ENCODE results near the gene CHST10. TPM values are rescaled to one million over a fixed set of nuclear protein-coding genes. Genes with fewer than 3 reads are reported as not detected.

Gene CHST10
- total and polyA plus RNA-seq, 9 donors: 10.0 to 23.7 (median 15.8) TPM

GRCh38 chr2:100419915-100420314 is 2.4 kb upstream of the CHST10 start:
- no peak overlapping the region for H3K4me3 ChIP-seq
- intact Hi-C loops (cut with DNase I): loop anchor here in 2 of 4 donors (5.0 to 10.0 kb wide), 2 partner anchors 142 to 565 kb away; partner anchors contain the start of gene PDCL3 (in 1 of the 2)
- 53 to 74% (median 71%) methylated on average over 3 of the region's 3 CpGs for WGBS, 3 donors
- no peaks in the 10 kb centered on the region for H3K36me3 ChIP-seq
- no peaks in the 10 kb centered on the region for H3K9me3 ChIP-seq
- TF ChIP-seq POLR2A (IDR thresholded peaks at IDR 0.05) (no peak), EP300 (IDR thresholded peaks at IDR 0.05) (no peak)
- TF ChIP-seq, protein P1, sequence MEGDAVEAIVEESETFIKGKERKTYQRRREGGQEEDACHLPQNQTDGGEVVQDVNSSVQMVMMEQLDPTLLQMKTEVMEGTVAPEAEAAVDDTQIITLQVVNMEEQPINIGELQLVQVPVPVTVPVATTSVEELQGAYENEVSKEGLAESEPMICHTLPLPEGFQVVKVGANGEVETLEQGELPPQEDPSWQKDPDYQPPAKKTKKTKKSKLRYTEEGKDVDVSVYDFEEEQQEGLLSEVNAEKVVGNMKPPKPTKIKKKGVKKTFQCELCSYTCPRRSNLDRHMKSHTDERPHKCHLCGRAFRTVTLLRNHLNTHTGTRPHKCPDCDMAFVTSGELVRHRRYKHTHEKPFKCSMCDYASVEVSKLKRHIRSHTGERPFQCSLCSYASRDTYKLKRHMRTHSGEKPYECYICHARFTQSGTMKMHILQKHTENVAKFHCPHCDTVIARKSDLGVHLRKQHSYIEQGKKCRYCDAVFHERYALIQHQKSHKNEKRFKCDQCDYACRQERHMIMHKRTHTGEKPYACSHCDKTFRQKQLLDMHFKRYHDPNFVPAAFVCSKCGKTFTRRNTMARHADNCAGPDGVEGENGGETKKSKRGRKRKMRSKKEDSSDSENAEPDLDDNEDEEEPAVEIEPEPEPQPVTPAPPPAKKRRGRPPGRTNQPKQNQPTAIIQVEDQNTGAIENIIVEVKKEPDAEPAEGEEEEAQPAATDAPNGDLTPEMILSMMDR (IDR thresholded peaks at IDR 0.05): no peak
- H3K27ac ChIP-seq: no peak overlapping the region
- no peaks in the 10 kb centered on the region for H3K27me3 ChIP-seq
- no peak for DNase-seq
- no peaks in the 10 kb centered on the region for H3K4me1 ChIP-seq (ENCODE audit: insufficient read depth)

- intact Hi-C loops (cut with DNase I): loop anchor here in 1 of 4 donors (5.0 kb wide), 1 partner anchor 144 kb away; the partner anchor contains the start of gene PDCL3
- no peaks in the 10 kb centered on the region for H3K27me3 ChIP-seq
- no peaks in the 10 kb centered on the region for H3K4me1 ChIP-seq (ENCODE audit: insufficient read depth)
- DNase-seq: no peak
- no peaks in the 10 kb centered on the region for H3K9me3 ChIP-seq
- no peak for TF ChIP-seq POLR2A (IDR thresholded peaks at IDR 0.05)
- no peak for TF ChIP-seq EP300 (IDR thresholded peaks at IDR 0.05)
- TF ChIP-seq, protein P1 (IDR thresholded peaks at IDR 0.05): no peak
- no peak overlapping the region for H3K4me3 ChIP-seq
- WGBS, 3 donors: 81 to 88% (median 87%) methylated on average over 12 of the region's 12 CpGs
- no peak overlapping the region for H3K27ac ChIP-seq
- no peaks in the 10 kb centered on the region for H3K36me3 ChIP-seq
Observed at GRCh38 chr2:100418406-100418962, 1.0 kb upstream of the CHST10 start.

DNA sequence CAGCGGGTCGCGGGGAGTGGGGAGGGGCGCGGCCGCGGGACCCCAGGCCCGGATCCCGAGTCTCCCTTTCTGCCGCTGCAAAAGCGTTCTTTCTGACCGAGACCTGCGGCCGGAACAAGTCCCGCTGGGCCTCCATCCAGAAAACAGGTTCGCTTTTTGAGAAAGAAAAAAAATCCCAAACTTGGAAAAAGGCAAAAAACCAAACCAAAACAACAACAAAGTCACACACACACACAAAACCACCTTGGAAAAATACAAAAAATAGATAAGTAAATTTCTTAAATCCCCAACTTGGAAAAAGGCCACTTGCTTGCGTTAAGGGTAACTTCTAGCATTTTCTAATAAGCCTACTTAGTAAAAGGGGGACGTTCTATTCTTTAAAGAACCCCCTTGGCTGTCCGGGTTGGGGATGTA is 250 bp upstream of the CHST10 start:
- H3K27ac ChIP-seq: peak overlapping the region; percentile 67 to 79
- WGBS, 3 donors: 4 to 5% (median 5%) methylated on average over 19 of the region's 19 CpGs
- H3K36me3 ChIP-seq: no peaks in the 10 kb centered on the region
- no peak for TF ChIP-seq EP300 (IDR thresholded peaks at IDR 0.05)
- TF ChIP-seq, protein P1 (IDR thresholded peaks at IDR 0.05): no peak
- no peak for TF ChIP-seq POLR2A (IDR thresholded peaks at IDR 0.05)
- peak overlapping the region; percentile 75 for H3K4me3 ChIP-seq
- DNase-seq: peak in 1 of 5 donors; percentile 29
- no peaks in the 10 kb centered on the region for H3K27me3 ChIP-seq
- H3K9me3 ChIP-seq: no peaks in the 10 kb centered on the region
- intact Hi-C loops (cut with DNase I): loop anchor here in 1 of 4 donors (5.0 kb wide), 1 partner anchor 145 kb away; the partner anchor contains the start of gene PDCL3
- H3K4me1 ChIP-seq (ENCODE audit: insufficient read depth): no peaks in the 10 kb centered on the region

GRCh38 chr2:100416397-100416934 is 1.0 kb downstream of the CHST10 start:
- TF ChIP-seq, protein P1 (IDR thresholded peaks at IDR 0.05): no peak
- TF ChIP-seq POLR2A (IDR thresholded peaks at IDR 0.05): no peak
- no peak for TF ChIP-seq EP300 (IDR thresholded peaks at IDR 0.05)
- Histone ChIP-seq H3K27ac (no peak overlapping the region), H3K4me3 (peak overlapping the region; percentile 75), H3K4me1 (ENCODE audit: insufficient read depth) (no peaks in the 10 kb centered on the region), H3K27me3 (no peaks in the 10 kb centered on the region), H3K36me3 (no peaks in the 10 kb centered on the region), H3K9me3 (no peaks in the 10 kb centered on the region)
- WGBS, 3 donors: 0 to 4% (median 3%) methylated on average over 5 of the region's 5 CpGs
- intact Hi-C loops (cut with DNase I): loop anchor here in 1 of 4 donors (1.0 to 5.0 kb wide), 2 partner anchors 42 to 146 kb away; partner anchors contain the start of gene PDCL3
- no peak for DNase-seq
